ENCODE results near the gene IFT88.

Gene IFT88

DNA sequence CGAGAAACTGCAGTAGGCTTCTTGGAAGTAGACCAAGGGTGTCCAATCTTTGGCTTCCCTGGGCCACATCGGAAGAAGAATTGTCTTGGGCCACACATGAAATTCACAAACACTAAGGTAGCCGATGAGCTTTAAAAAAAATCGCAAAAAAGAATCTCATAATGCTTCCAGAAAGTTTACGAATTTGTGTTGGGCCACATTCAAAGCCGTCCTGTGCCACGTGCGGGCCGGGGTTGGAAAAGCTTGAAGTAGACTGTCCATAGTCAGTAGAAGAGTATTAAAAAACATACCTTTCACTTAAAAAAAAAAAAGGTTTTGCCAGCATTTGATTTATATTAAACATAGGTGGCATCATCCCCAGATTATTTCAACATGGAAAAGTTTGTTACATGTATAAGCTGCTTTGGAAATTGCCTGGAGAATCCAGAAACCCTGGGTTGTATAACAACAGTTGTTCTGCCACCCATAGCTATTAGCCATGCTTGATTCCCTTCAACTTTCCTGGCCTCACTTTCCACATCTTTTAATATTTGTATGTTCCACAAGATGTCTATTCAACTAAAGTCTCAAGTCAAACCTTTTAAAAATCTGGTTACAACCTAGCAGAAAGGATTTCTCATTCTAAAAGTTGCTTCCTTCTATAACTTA lies 1.0 kb downstream of the IFT88 start:
- no peak for ATAC-seq

DNA sequence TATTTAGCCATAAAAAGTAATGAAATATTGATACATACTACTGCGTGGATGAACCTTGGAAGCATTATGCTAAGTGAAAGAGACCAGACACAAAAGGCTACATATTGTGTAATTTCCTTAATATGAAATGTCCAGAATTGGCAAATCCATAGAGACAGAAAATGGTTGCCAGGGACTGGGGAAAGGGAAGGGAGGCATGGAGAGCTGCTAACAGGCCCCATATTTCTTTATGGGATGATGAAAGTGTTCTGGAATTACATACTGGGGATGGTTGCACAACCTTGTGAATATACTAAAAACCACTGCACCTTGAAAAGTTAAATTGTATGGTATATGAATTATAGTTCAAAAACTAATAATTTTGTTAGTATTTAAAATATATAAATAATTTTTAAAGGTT lies 3.6 kb downstream of the IFT88 start:
- ATAC-seq = no peak

DNA sequence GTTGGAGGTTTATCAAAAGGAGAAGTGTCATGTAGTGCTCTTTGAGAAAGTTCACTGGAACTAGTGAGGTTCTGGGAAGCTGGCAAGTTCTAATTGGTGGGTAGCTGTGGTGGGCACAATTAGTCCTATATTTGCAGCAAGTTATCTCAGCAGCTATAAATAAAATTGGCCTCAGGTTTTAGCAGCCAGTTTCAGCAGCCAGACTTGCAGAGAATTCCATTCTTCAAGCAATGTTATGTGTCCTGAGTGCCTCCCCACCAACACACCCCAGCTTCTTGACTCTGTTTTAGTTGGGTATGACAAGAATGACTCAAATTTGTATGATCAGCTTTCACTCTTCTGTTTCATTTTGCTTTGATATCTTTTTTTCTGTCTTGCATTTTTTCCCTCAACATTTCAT lies 4.7 kb downstream of the IFT88 start:
- no peak for ATAC-seq

DNA sequence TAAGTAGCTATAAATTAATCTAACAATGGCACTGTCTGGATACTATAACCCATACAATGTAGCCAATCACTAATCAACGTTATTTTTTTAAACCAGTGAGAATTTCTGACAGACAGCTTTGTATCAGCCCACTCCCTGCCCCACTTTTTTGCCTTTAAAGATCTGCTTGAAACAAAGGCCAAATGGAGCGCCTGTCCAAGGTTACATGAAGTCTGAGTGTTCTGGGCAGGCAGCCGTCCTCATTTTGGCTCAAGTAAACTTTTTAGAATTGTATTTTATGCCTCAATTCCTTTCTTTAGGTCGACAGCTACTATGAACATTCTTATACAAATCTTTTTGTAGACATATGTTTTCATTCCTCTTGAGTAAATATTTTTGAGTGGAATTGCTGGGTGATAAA lies 6.2 kb downstream of the IFT88 start:
- no peak for ATAC-seq

DNA sequence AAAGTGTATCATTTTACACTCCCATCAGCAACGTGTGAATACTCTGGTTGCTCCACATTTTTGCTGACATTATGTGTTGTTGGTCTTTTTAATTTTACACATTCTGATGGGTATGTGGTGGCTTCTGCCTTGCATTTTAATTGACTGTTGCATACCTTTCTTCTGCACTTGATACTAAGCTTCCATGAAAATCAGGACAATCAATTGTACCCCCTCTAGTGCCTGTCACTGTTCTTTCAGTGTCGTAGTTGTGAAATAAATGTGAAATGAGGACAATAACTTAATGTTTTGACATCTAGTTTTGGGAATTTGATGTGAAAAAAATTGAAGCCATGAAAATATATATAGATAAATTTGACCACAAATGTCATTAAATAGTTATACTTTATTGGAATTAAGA lies 6.7 kb downstream of the IFT88 start:
- no peak for ATAC-seq

DNA sequence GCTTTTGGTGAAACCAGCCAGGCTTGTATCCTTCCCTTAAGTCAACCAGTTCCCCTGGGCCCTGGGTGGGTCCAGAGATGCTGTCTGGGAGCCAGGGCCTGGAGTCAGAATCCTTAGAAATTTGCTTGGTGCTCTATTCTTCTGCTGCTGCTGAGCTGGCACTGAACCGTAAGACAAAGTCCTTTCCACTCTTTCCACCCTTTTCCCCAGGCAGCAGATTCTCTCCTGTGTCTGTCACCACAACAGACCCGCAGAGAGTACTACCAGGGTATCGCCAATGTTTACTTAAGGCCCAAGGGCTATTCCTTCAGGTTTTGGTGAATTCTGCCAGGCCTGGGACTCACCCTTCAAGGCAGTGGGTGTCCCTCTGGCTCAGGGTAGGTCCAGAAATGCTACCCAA lies 12.2 kb downstream of the IFT88 start:
- ATAC-seq = no peak

DNA sequence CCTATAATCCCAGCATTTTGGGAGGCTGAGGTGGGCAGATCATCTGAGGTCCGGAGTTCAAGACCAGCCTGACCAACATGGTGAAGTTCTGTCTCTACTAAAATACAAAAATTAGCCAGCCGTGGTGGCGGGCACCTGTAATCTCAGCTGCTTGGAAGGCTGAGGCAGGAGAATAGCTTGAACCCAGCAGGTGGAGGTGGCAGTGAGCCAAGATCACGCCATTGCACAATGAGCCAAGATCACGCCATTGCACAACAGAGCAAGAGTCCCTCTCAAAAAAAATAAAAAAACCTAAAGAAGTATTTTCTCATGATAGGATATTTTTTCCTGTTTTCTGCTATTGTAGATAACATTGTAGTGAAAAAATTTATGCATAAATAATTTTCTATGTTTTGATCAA lies 13.3 kb downstream of the IFT88 start:
- no peak for ATAC-seq

DNA sequence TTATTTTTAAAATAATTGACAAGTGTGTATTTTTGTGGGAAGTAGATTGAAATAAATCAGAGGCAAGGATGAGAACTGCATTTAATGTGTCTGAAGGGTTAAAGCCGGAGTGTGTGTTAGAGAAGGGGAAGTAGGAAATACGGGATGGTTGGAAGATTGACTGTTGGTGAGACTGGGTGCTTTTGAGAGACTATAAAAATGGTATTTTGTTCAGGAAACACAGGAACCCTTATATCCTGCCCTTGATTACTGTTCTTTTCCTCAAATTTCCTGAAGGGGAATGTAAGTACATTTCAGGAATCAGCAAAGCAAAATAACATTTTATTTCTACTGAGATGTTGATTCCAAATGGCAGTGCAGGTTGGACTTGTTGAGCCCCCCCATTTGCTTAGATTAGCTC lies 15.1 kb downstream of the IFT88 start:
- no peak for ATAC-seq

DNA sequence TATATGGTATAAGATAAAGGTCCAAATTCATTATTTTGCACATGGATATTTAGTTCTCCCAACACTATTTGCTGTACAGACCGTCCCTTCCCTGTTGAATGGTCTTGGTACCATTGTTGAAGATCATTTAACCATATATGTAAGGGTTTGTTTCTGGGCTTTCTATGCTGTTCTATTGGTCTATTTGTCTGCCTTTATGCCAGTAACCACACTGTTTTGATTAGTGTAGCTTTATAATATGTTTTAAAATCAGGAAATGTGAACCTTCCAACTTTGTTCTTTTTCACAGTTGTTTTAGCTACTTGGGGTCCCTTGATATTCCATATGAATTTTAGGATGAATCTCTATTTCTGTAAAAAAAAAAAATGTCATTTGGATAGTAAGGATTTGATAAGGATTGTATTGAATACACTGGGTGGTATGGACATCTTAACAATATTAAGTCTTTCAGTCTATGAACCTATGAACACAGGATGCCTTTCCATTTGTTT lies 16.9 kb downstream of the IFT88 start:
- ATAC-seq = no peak

DNA sequence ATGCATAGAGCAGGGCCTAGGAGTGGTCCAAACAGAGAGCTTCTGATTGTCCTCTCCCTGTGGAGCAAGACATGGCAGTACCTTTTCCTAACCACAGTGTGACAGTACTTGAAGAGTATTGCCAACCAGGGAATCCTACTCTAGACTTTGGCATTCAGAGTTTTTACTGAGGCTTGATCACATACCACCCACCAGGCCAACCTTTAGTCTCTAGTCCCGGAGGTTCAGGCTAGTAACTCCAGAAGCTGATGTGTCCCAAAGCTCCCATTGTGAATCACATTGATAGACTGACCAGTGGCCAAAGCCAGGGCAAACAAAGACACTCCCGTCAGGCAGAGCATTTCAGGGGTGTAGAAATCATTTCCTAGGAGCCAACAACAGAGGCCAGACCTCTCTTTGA lies 18.4 kb downstream of the IFT88 start:
- no peak for ATAC-seq

DNA sequence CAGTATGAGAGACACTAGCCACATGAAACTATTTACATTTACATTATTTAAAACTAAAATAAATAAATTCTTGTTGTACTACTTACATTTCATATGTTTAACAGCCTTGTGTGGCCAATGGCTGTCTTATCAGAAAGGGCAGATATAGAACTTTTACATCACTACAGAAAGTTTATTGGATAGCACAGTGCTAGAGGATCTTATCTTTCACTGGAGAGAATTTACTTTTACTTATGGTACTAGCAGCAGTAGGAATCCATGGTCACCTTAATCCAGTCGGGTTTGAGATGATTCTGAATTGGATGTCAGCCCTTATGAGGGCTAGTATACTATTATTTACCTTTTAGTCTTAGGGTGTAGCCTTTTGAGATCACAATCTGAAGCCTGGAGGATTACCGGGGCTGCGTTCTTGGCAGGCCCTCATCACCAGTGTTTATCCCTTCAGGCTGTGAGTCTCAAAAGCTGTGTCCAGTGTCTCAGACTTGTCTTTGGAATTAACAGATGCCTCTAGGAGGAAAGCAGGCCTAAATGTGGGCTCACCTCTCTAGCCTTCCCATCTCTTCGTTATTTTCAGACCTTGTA lies 21.7 kb downstream of the IFT88 start:
- ATAC-seq = no peak

DNA sequence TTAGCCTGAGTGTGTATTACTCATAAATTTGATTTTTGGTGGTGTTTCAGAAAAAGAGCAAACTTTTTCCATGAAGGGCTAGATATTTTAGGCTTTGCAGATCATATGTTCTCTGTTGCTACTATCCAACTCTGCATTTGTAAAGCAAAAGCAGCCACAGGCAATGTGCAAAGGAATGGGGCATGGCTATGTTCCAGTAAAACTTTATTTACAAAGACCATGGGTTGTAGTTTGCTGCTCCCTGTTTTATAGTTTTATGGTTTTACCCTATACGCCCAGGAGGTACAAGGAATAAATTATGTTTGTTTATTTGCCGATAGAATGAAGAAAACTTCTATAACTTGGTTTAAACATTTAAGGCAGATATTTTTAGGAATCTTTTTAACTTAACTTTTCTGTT lies 23.6 kb downstream of the IFT88 start:
- no peak for ATAC-seq

DNA sequence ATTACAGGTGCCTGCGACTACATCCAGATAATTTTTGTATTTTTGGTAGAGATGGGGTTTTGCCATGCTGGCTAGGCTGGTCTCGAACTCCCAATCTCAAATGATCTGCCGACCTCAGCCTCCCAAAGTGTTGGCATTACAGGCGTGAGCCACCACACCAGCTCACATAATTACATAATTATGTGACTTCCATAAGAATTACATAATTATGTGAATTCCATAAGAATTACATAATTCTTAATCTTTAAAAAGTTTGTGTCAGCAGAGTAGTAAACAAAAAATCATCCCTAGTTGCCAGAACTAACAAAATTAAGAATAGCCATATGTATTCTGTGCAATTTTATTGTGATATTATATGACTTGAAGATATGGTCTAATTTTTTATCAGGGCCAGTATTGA lies 25.6 kb downstream of the IFT88 start:
- ATAC-seq = no peak

DNA sequence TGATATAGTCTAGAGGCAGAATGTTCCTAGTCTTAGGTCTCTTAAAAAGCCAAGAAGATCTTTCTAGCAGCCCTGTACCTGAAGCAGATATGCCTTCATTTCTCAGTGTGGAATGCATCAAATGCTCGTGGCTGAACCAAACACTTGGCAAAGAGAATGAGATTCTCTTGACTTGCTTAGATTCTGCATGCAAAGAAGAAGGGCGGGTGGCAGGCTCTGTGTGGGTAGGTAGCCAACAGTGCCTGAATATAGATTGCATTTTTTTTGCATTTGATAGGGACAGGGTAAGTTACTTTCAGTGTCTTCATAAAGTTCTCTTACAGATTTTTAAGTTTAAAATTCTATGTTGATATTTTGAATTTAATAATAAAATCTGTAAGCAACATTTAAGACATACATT lies 27.3 kb downstream of the IFT88 start:
- no peak for ATAC-seq

DNA sequence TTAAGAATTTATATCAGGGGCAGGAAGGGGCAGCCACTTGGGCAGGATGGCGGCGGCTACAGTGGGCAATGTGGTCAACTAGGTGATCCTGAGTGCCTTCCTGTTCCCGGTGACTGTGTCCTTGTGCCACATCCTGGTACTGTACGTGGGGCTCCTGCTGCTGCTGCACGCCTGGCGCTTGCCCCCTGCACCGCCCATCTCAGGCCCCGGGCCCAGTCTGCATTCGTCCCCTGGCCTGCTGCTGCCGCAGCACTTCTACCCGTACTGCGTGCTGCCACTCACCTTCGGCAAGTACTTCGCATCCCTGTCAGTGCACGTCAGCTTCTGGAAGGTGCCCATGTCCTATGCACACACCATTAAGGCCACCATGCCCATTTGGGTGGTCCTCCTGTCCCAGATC lies 40.1 kb downstream of the IFT88 start:
- no peak for ATAC-seq

DNA sequence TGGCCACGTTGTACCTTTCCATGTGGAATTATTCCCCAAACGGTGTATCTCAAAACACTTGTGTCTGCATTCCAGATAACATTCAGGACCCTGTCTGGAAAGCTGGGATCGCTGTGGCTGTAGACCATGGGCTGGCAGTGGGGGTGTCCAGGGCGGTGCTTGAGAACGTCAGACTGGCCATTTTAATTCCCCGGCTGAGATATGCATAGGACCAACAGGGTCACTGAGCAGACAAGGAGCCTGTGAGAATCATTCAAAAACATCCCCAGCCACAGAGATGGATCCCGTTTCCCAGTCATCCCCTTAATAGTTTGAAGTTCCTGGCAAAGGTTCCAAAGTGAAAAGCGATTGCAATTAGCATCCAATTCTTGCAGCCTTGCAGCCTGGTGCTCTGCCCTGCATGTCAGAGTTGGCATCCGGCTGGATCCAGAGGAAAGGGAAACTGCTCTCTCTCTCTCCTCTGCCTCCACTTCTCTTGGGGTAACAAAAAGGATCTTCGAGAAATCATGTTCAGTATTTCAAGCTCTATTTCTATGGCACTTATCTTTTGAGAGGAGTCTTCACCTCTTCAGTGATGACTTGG lies 41.6 kb downstream of the IFT88 start:
- no peak for ATAC-seq

DNA sequence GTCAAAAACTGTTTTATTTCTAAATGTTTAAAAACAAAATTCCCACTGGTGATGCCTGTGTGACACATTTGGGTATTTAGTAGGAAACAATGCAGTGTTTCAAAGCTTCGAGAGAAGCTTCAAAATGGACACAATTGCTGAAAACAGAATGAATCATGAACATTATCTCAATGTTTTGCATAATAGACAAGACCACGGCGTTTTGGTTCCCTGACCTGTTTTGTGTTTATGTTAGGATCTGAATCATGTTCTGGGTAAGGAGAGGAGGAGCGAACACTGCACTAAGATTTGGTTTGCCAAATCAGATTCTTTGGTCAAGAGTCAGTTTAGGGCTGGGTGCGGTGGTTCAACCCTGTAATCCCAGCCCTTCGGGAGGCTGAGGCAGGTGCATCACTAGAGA lies 42.2 kb downstream of the IFT88 start:
- no peak for ATAC-seq

DNA sequence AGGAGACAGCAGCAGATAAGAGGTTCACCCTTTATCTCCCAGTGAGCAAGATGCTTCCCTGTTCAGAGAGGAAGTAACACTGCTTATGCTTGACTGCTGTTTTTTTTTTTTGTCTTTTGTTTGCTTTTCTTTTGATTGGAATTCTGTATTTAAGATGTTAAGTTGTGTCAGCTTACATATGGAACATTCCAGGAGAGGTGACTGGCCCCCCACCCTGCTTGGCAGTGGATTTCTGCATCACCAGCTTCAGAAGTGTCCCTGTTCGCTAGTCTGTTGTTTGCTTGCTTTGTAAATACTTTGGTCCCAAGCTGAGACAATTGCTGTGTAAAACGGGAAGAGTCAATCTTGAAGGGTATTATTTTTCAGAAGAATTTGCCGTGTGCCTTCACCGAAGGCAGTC lies 43.0 kb downstream of the IFT88 start:
- ATAC-seq = no peak

DNA sequence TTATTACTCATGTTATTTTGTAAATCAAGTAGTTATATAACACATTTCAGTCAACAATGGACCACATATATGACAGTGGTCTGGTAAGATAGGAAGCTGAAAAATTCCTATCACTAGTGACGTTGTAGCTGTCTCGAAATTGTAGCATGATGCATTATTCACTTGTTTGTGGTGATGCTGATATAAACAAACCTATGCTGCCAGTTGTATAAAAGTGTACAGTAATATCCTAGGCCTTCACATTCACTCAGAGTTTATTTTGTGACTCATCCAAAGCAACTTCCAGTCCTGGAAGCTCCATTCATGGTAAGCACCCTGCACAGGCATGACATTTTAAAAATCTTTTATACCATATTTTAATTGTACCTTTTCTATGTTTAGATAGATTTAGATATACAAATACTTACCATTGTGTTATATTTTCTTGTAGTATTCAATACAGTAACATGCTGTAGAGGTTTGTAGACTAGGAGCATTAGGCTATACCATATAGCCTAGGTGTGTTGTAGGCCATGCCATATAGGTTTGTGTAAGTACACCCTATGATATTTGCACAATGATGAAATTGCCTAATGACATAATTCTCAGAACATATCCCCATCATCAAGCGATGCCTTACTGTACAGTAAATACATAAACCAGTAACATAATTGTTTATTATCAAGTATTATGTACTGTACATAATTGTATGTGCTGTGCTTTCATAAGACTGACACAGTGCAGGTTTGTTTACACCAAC lies 49.3 kb downstream of the IFT88 start:
- no peak for ATAC-seq

DNA sequence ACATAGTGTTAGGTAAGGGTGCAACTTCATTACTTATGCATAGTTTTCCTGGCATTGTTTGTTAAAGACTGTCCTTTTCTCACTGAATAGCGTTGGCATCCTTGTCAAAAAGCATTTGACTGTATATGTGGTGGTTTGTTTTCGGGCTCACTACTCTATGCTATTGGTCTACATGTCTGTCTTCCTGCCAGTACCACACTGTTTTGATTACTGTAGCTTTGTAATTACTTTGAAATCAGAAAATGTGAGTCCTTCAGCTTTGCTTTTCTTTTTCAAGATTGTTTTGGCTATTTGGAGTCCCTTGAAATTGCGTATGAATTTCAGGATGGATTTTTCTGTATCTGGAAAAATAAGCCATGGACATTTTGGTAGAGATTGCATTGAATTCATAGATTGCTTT lies 56.0 kb downstream of the IFT88 start:
- no peak for ATAC-seq

DNA sequence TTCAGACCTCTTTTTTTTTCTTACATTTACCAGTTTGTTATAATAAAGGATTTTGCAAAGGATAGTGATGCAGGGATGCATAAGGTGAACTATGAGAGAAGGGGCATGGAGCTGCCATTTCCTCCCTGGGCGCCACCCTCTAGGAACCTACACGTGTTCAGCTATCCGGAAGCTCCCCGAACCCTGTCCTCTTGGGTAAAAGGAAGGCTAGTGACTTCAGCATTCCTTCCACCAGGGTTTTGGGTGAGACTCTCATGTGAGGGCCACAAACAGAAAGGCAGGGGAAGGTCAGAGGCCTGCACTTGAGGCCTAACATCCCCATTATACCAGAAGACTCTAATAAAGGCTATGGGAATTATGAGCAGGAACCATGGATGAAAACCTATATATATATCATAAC lies 57.3 kb downstream of the IFT88 start:
- no peak for ATAC-seq

DNA sequence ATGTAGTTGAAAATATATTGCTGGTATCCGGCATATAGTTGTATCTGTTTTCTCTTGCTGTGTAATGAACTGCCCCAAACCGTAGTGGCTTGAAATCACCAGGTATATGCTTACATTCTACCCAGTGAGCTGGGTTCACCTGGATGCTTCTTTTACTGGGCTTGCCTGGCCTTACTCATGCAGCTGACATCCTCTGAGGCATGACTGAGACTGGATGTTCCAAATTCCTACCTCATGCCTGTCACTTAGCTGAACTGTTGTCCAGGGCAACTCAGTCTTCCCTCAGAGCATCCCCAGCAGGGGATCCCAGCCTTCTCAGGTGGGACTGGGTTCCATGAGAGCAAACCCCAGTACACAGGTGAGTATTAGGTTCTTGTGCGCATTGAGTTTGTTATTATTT lies 66.8 kb downstream of the IFT88 start:
- ATAC-seq = no peak

DNA sequence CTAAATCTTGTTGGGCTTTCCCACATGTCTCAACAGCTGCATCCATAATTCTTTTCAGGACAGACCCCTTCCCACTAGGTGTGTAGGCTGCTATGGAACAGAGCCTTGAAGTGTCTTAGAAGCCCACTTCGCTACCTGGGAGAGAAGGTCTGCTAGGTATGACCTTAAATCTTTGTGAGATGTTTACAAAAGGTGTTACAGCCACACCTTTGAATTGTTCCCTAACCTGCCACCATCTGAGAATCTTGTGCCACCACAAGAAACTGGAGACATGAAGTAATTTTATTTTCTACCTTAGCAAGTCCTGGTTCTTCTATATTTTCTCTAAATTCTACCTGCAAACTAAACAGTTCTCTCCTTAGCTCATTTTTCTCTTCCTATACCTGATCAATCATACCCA lies 69.1 kb downstream of the IFT88 start:
- ATAC-seq = no peak

DNA sequence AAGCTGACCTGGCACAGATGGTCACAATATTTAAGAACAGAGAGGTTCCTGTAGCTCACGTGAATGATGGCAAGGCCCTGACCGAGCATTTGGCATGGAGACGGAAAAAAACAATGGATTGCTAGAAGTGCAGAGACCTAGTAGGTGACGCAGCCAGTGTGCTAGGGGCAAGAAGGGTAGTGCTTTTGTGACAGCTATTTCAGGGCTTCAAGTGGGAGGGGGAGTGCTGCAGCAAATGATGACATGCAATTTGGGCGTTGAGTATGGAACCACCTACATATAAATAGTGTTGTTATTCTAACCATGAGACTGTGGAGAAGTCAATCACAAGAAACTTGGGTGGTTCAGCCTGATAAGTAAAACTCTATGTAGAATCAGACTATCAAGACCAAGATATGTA lies 70.9 kb downstream of the IFT88 start:
- ATAC-seq = no peak

Data from activated CD4-positive, CD25-positive, alpha-beta regulatory T cell treated with anti-CD3 and anti-CD28 coated beads, Interleukin-2, amount 50 U/mL, for 24 hours (primary cell).